MCF 10A (cell line): ENCODE data around the gene SLC38A10. TPM values are rescaled to one million over a fixed set of nuclear protein-coding genes. Genes with fewer than 3 reads are reported as not detected.
A peak's percentile ranks its signal among the peaks of the same experiment; 100 is the strongest.

ENCODE experiments used
- BruUV-seq: library from RNA; stranded (reverse); fragments of 400-500 nt; replicated peaks from 2 replicates; lab custom pipeline; 2021; lab: Mats Ljungman, UMichigan
- CTCF ChIA-PET: fragments of 300-600 bp; sonication (Branson Sonifier 250); formaldehyde crosslinking; extraction: SDS; loops from one replicate; lab custom pipeline; 2021; ENCODE audit warnings: antibody characterized with exemption, inconsistent platforms; lab: Yijun Ruan, JAX
- POLR2A ChIA-PET: fragments of 300-600, 350-650 bp; sonication (Branson Sonifier 250); formaldehyde crosslinking; extraction: SDS; loops from one replicate; lab custom pipeline; 2020; ENCODE audit warnings: antibody characterized with exemption, inconsistent platforms; lab: Yijun Ruan, JAX
- DNase-seq: peaks from one replicate; pipeline ENCODE4 v3.0.0-alpha.2; 2018; ENCODE audit not compliant: unreplicated experiment
- H3K27ac Mint-ChIP-seq: one replicate; pipeline ENCODE4 v1.8.0; 2022; ENCODE audit warnings: mild to moderate bottlenecking, low read depth, mixed read lengths; ENCODE audit not compliant: unreplicated experiment
- H3K27me3 Mint-ChIP-seq: one replicate; pipeline ENCODE4 v1.8.0; 2022; ENCODE audit warnings: mixed read lengths; ENCODE audit not compliant: insufficient read depth, unreplicated experiment
- H3K36me3 Mint-ChIP-seq: one replicate; pipeline ENCODE4 v1.8.0; 2022; ENCODE audit warnings: mild to moderate bottlenecking, moderate library complexity, mixed read lengths; ENCODE audit not compliant: insufficient read depth, unreplicated experiment
- H3K4me1 Mint-ChIP-seq: one replicate; pipeline ENCODE4 v1.8.0; 2022; ENCODE audit warnings: mixed read lengths; ENCODE audit not compliant: insufficient read depth, unreplicated experiment
- H3K4me3 Mint-ChIP-seq: one replicate; pipeline ENCODE4 v1.8.0; 2022; ENCODE audit warnings: mild to moderate bottlenecking, moderate library complexity, mixed read lengths; ENCODE audit not compliant: unreplicated experiment
- H3K9me3 Mint-ChIP-seq: one replicate; pipeline ENCODE4 v1.8.0; 2022; ENCODE audit warnings: mixed read lengths; ENCODE audit not compliant: unreplicated experiment
- intact Hi-C: fragments of 100-400 bp; cut with micrococcal nuclease; formaldehyde crosslinking; loops from 2 replicates; pipeline ENCODE4 v1.14.1; 2022
- total RNA-seq: library from RNA; stranded (reverse); gene quantifications from 2 replicates; pipeline ENCODE4 v1.2.3, GENCODE V29; 2022
- TF ChIP-seq, protein P1 (sequence below): fragments of 200-600 bp; IDR thresholded peaks from one replicate; pipeline ENCODE4 v1.8.0; 2022; ENCODE audit warnings: antibody characterized with exemption, mild to moderate bottlenecking; ENCODE audit not compliant: unreplicated experiment

The SLC38A10 gene
- total RNA-seq, 1 experiment from 2014 or later: 98.2 TPM

DNA sequence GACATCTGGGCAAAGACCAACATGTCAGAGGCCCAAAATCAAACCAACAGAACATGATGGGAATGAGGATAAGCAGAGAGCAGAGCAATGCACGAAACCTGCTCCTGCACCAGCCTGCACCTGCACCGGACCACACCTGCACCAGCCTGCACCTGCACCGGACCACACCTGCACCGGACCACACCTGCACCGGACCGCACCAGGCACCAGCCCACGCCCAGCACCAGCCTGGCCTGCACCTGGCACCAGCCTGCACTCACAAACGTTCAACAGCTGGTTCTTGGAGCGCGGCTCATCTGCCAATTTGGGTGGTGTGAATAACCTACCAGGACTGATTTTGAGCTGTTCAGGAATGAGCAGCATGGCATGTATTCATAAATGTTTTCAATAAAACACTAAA is 90.5 kb downstream of the SLC38A10 start:
- Mint-ChIP-seq H3K27ac (no peak overlapping the region), H3K9me3 (no peaks in the 10 kb centered on the region), H3K36me3 (peaks cover 12% of the 10 kb centered on the region), H3K4me3 (no peak overlapping the region), H3K4me1 (no peaks in the 10 kb centered on the region), H3K27me3 (no peaks in the 10 kb centered on the region)
- ChIA-PET POLR2A (interaction anchor here (0.5 to 0.9 kb wide), 2 partner anchors 23 to 31 kb away, joined by 3 read pairs; no protein-coding TSS in a partner anchor), CTCF (no interaction called here)
- TF ChIP-seq, protein P1, sequence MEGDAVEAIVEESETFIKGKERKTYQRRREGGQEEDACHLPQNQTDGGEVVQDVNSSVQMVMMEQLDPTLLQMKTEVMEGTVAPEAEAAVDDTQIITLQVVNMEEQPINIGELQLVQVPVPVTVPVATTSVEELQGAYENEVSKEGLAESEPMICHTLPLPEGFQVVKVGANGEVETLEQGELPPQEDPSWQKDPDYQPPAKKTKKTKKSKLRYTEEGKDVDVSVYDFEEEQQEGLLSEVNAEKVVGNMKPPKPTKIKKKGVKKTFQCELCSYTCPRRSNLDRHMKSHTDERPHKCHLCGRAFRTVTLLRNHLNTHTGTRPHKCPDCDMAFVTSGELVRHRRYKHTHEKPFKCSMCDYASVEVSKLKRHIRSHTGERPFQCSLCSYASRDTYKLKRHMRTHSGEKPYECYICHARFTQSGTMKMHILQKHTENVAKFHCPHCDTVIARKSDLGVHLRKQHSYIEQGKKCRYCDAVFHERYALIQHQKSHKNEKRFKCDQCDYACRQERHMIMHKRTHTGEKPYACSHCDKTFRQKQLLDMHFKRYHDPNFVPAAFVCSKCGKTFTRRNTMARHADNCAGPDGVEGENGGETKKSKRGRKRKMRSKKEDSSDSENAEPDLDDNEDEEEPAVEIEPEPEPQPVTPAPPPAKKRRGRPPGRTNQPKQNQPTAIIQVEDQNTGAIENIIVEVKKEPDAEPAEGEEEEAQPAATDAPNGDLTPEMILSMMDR: no peak
- intact Hi-C loops: no loop called here
- no TSS peak for BruUV-seq
- no peak for DNase-seq

DNA sequence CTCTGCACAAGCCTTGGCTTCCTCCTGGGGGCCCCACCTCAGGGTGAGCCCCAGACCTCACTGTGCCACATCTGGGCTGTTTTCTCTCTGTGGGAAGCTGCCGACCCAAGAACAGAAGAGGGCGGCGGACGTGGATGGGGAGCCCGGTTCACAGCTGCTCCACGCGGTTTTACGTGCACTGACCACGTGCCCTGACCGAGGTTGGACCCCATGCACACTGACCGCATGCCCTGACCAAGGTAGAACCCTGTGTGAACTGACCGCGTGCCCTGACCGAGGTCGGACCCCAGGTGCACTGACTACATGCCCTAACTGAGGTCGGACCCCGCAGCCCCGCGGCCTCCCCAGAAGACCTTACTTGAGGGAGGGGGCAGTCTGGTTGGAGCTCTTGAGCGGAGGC is 92.0 kb downstream of the SLC38A10 start:
- Mint-ChIP-seq H3K4me3 (no peak overlapping the region), H3K36me3 (peaks cover 19% of the 10 kb centered on the region), H3K27me3 (no peaks in the 10 kb centered on the region), H3K27ac (no peak overlapping the region), H3K4me1 (no peaks in the 10 kb centered on the region), H3K9me3 (no peaks in the 10 kb centered on the region)
- ChIA-PET CTCF (interaction anchor here (0.6 kb wide), 1 partner anchor 23 kb away, joined by 3 read pairs; no protein-coding TSS in a partner anchor), POLR2A (no interaction called here)
- no peak for DNase-seq
- intact Hi-C loops: no loop called here
- TF ChIP-seq, protein P1: no peak
- no TSS peak for BruUV-seq

DNA sequence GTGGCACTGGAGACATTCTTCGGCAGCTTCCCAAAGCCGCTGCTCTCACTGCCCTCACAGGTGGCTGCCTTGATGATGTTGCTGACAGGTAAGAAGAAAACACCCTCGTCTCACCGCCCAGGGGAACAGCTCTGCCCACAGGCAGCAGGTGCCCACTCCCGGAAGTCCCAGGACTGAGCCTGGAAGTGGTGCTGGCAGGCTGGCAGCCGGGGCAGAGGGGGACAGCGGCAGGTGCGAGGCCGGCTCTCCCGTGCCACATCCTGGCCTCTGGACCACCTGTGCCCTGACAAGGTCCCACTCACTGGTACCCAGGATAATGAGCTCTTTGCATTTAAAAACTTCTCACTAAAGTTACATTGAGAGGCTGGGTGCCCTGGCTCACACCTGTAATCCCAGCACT is 92.8 kb downstream of the SLC38A10 start:
- no peak overlapping the region for H3K4me3 Mint-ChIP-seq
- CTCF ChIA-PET: interaction anchor here (0.6 kb wide), 2 partner anchors 22 to 100 kb away, joined by 3 to 4 read pairs; no protein-coding TSS in a partner anchor
- DNase-seq: no peak
- H3K9me3 Mint-ChIP-seq: no peaks in the 10 kb centered on the region
- TF ChIP-seq, protein P1: no peak
- no TSS peak for BruUV-seq
- H3K27ac Mint-ChIP-seq: no peak overlapping the region
- POLR2A ChIA-PET: no interaction called here
- peaks cover 19% of the 10 kb centered on the region for H3K36me3 Mint-ChIP-seq
- intact Hi-C loops: no loop called here
- no peaks in the 10 kb centered on the region for H3K4me1 Mint-ChIP-seq
- H3K27me3 Mint-ChIP-seq: no peaks in the 10 kb centered on the region

DNA sequence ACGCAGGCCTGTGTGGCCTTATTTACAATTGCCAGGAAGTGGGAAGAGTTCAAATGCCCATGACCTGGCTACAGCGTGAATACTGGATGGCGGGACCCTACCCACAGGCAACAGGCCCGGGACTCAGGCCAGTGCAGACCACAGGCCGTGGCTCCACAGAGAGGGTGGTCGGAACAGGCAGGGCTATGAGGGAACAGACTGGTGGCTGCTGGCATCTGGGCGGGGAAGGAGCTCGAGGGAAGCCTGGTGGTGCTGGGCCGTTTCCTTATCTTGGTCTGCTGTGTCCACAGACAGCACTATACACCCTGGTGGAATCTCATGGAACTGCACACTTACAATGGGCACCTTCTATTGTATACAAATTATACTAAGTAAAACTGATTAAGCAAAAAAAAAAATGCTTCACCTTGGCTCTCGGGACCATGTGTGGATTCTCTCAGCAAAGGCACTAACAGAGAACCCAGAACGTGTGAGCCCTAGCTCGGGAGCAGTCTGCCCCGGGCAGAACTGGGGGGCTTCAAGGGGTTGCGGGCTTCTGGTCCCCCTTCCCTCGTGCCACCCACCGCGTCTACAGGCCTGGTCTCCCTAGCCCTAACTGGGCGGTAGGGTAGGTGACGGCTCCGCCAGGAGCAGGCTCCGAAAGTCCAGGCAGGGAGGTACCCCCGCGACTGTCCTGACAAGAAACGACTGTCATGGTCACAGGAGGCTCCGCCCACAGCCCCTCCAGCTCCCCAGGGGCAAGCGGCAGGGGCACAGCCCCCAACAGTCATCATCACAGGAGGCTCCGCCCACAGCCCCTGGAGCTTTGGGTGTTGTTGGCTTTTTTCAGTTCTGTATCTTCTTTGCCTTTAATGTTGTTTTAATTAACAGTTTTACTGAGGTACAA is 94.2 kb downstream of the SLC38A10 start:
- POLR2A ChIA-PET: no interaction called here
- intact Hi-C loops: loop anchor here (2.0 kb wide), 1 partner anchor 58 kb away; no protein-coding TSS in a partner anchor

More for the DNA sequence above, 94.2 kb downstream of the SLC38A10 start:
- no peaks in the 10 kb centered on the region for H3K9me3 Mint-ChIP-seq
- H3K27ac Mint-ChIP-seq: no peak overlapping the region
- H3K4me1 Mint-ChIP-seq: no peaks in the 10 kb centered on the region
- H3K4me3 Mint-ChIP-seq: no peak overlapping the region
- H3K36me3 Mint-ChIP-seq: peaks cover 19% of the 10 kb centered on the region
- DNase-seq: peak; percentile 63
- TF ChIP-seq, protein P1: peak; percentile 54
- BruUV-seq: no TSS peak
- CTCF ChIA-PET: interaction anchor here (0.6 to 1.9 kb wide), 7 partner anchors 10 to 212 kb away, joined by 3 to 7 read pairs (median 5); no protein-coding TSS in a partner anchor
- no peaks in the 10 kb centered on the region for H3K27me3 Mint-ChIP-seq
